CD4-positive, alpha-beta T cell (primary cell): Measurements from ENCODE around the gene MTHFR. TPM values are rescaled to one million over a fixed set of nuclear protein-coding genes. Genes with fewer than 3 reads are reported as not detected.

ENCODE experiments used
- ATAC-seq: fragments of 200-7000 bp; cut with Tn5 transposase; one replicate; pipeline ENCODE4 v1.10.0; 2022; ENCODE audit warnings: mild to moderate bottlenecking; ENCODE audit not compliant: poor library complexity
- CTCF ChIA-PET: fragments of 350-600 bp; sonication (Branson Sonifier 250); formaldehyde crosslinking; loops from one replicate; lab custom pipeline; 2021; ENCODE audit warnings: antibody characterized with exemption, inconsistent platforms; lab: Charles Lee
- POLR2A ChIA-PET: fragments of 350-600 bp; sonication (Branson Sonifier 250); formaldehyde crosslinking; loops from one replicate; lab custom pipeline; 2021; ENCODE audit warnings: antibody characterized with exemption, inconsistent platforms; lab: Charles Lee
- DNase-seq, 14 experiments: peaks; one replicate each; pipeline ENCODE4 v3.0.0-alpha.2; 2013 to 2020; ENCODE audit warnings: mixed read lengths in 2 of 14
- H3K27ac ChIP-seq, 2 donors: one replicate each; pipeline versions ENCODE4 v1.5.1 to v1.7.0; 2013; ENCODE audit warnings: low read length in 2 of 2, low read depth in 1 of 2, mild to moderate bottlenecking in 1 of 2
- H3K27me3 ChIP-seq, 2 experiments: 1 replicate in 1 of 2; 2 replicates in 1 of 2; pipeline versions ENCODE4 v1.6.1 to v1.7.0; 2013; ENCODE audit warnings: low read length in 2 of 2, control low read depth in 1 of 2, mild to moderate bottlenecking in 1 of 2, moderate library complexity in 1 of 2; ENCODE audit not compliant: insufficient read depth in 2 of 2, control insufficient read depth in 1 of 2
- H3K36me3 ChIP-seq: one replicate; pipeline ENCODE4 v1.6.1; 2013; ENCODE audit warnings: low read length, control low read depth; ENCODE audit not compliant: insufficient read depth
- H3K4me1 ChIP-seq: one replicate; pipeline ENCODE4 v1.6.1; 2013; ENCODE audit warnings: low read length, control low read depth; ENCODE audit not compliant: insufficient read depth
- H3K4me3 ChIP-seq: one replicate; pipeline ENCODE4 v1.5.1; 2013; ENCODE audit warnings: mild to moderate bottlenecking, low read length, moderate library complexity
- H3K9me3 ChIP-seq, 2 experiments: 1 replicate in 1 of 2; 2 replicates in 1 of 2; pipeline versions ENCODE4 v1.6.1 to v1.7.0; 2013; ENCODE audit warnings: low read length in 2 of 2, mild to moderate bottlenecking in 2 of 2, control low read depth in 1 of 2, moderate library complexity in 1 of 2; ENCODE audit not compliant: control insufficient read depth in 1 of 2, insufficient read depth in 1 of 2
- H3K27ac Mint-ChIP-seq: one replicate; pipeline ENCODE4 v1.8.0; 2020; ENCODE audit warnings: mixed read lengths
- H3K27me3 Mint-ChIP-seq: one replicate; pipeline ENCODE4 v1.8.0; 2021; ENCODE audit warnings: mixed read lengths
- H3K36me3 Mint-ChIP-seq: one replicate; pipeline ENCODE4 v1.8.0; 2021; ENCODE audit warnings: low read depth, mixed read lengths
- H3K4me1 Mint-ChIP-seq: one replicate; pipeline ENCODE4 v1.8.0; 2021; ENCODE audit warnings: low read depth, mixed read lengths
- H3K4me3 Mint-ChIP-seq: one replicate; pipeline ENCODE4 v1.8.0; 2020; ENCODE audit warnings: mild to moderate bottlenecking, mixed read lengths
- H3K9me3 Mint-ChIP-seq: one replicate; pipeline ENCODE4 v1.8.0; 2020; ENCODE audit warnings: mixed read lengths
- intact Hi-C, 2 experiments: fragments of 100-400 bp; cut with DNase I in 1 of 2; cut with micrococcal nuclease in 1 of 2; formaldehyde crosslinking; loops; one replicate each; pipeline versions ENCODE4 v1.15.1 to v1.9.0; 2023 to 2025; cut with DNase I, micrococcal nuclease
- total RNA-seq, 174 experiments: library from RNA in 2 of 174; stranded (reverse) in 2 of 174; gene quantifications; one replicate each; pipeline ENCODE4 v1.2.3 and lab custom pipeline; 2021 to 2026
- TF ChIP-seq, protein P1 (sequence below): fragments of 200-600 bp; IDR thresholded peaks from one replicate; pipeline ENCODE4 v1.8.0; 2022; ENCODE audit warnings: antibody characterized with exemption, mild to moderate bottlenecking

MTHFR gene
- total RNA-seq, 2 experiments from 2014 or later: 30.8 to 31.3 TPM

DNA sequence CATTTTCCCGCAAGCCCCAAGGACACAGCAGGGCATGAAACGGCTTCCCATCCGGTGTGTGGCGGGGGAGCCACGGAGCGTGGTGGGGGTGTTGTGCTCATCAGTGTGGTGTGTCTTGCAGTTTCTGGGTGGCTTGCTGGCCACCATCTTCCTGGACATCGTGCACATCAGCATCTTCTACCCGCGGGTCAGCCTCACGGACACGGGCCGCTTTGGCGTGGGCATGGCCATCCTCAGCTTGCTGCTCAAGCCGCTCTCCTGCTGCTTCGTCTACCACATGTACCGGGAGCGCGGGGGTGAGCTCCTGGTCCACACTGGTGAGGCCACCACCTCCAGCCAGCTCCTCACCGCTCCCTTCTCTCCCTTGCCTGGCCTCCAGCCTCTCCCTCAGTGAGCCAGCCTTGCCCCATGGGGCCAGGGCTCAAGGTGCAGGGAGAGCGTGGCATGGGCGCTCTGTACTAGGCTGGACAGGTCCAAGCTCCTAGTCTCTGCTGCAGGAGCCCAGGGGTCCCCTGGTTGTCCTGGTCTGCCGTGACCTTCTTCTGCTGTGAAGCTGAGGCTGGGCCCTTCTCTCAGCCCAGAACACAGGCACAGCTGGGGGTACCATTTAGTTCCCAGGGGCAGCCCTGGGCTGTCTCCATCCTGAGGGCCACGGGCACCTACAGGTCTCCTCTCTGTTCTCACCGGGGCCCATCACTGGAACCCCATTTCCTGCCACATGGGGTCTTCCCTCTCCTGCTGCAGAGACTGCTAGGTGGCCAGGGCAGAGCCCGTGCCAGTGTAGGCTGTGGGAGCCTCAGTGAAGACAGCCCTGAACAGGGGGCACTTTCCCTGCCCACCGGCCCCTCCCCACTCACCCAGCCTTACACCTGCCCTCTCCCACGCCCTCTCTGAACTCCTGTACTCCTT is 57.2 kb downstream of the MTHFR start:
- peak overlapping the region; percentile 24 for H3K27ac Mint-ChIP-seq

DNA sequence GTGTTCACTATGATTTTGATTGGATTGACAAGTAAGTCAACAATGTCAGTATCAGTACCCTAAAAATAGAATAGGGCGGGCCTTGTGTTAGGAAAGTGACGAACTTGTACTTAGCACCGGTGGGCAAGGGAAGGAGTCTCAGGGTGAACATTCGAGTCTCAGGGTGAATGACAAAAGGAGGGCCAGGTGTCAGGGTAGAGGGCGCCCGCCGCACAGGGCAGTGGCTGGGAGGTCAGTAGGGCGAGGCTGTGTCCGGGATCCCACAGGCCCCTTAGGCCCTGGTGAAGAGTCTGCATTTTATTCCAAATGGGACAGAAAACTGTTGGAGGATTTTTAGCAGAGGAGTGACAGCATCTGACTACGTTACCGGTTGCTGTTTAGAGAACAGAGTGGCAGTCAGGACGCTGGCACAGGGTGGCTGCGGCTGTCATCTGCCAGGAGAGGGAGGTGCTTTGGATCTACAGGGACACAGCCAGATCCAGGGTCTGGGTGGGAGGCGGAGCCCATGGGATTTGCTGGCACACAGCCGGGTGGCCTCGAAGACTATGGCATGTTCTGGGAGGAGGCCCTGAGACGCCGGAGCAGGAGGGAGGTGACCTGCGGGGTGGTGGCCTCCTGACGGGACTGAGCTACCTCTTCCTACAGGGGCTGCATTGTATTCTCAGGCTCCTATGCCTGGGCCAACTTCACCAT is 58.8 kb downstream of the MTHFR start:
- DNase-seq: no peak
- peaks cover 51% of the 10 kb centered on the region for H3K36me3 ChIP-seq
- no peaks in the 10 kb centered on the region for H3K27me3 ChIP-seq
- intact Hi-C loops: no loop called here
- H3K4me3 ChIP-seq: no peak overlapping the region
- ChIA-PET POLR2A (no interaction called here), CTCF (no interaction called here)
- no peaks in the 10 kb centered on the region for H3K9me3 ChIP-seq
- no peak overlapping the region for H3K27ac Mint-ChIP-seq
- TF ChIP-seq, protein P1, sequence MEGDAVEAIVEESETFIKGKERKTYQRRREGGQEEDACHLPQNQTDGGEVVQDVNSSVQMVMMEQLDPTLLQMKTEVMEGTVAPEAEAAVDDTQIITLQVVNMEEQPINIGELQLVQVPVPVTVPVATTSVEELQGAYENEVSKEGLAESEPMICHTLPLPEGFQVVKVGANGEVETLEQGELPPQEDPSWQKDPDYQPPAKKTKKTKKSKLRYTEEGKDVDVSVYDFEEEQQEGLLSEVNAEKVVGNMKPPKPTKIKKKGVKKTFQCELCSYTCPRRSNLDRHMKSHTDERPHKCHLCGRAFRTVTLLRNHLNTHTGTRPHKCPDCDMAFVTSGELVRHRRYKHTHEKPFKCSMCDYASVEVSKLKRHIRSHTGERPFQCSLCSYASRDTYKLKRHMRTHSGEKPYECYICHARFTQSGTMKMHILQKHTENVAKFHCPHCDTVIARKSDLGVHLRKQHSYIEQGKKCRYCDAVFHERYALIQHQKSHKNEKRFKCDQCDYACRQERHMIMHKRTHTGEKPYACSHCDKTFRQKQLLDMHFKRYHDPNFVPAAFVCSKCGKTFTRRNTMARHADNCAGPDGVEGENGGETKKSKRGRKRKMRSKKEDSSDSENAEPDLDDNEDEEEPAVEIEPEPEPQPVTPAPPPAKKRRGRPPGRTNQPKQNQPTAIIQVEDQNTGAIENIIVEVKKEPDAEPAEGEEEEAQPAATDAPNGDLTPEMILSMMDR: no peak
- H3K27me3 Mint-ChIP-seq: no peaks in the 10 kb centered on the region
- no peak for ATAC-seq
- no peaks in the 10 kb centered on the region for H3K9me3 Mint-ChIP-seq
- H3K36me3 Mint-ChIP-seq: peaks cover 36% of the 10 kb centered on the region
- H3K4me1 ChIP-seq: peaks cover 20% of the 10 kb centered on the region
- peaks cover 18% of the 10 kb centered on the region for H3K4me1 Mint-ChIP-seq
- no peak overlapping the region for H3K27ac ChIP-seq
- H3K4me3 Mint-ChIP-seq: no peak overlapping the region

More for the DNA sequence above, 57.2 kb downstream of the MTHFR start:
- ATAC-seq (peak; percentile 32), DNase-seq (no peak)
- Histone ChIP-seq H3K4me3 (no peak overlapping the region), H3K27ac (no peak overlapping the region), H3K4me1 (peaks cover 14% of the 10 kb centered on the region), H3K9me3 (no peaks in the 10 kb centered on the region), H3K36me3 (peaks cover 51% of the 10 kb centered on the region), H3K27me3 (no peaks in the 10 kb centered on the region)
- intact Hi-C loops: loop anchor here (1.0 to 2.0 kb wide), 4 partner anchors 28 to 98 kb away; partner anchors contain the start of gene FBXO6 (in 1 of the 2)
- Mint-ChIP-seq H3K9me3 (no peaks in the 10 kb centered on the region), H3K4me3 (no peak overlapping the region), H3K4me1 (peaks cover 7% of the 10 kb centered on the region), H3K27me3 (no peaks in the 10 kb centered on the region), H3K36me3 (peaks cover 36% of the 10 kb centered on the region)
- POLR2A ChIA-PET: interaction anchor here (1.5 to 1.8 kb wide), 3 partner anchors 18 to 84 kb away, joined by 3 to 10 read pairs (median 5); no protein-coding TSS in a partner anchor
- CTCF ChIA-PET: interaction anchor here (0.5 to 1.5 kb wide), 5 partner anchors 10 to 85 kb away, joined by 3 to 6 read pairs (median 4); partner anchors contain the start of gene FBXO6
- TF ChIP-seq, protein P1: no peak

DNA sequence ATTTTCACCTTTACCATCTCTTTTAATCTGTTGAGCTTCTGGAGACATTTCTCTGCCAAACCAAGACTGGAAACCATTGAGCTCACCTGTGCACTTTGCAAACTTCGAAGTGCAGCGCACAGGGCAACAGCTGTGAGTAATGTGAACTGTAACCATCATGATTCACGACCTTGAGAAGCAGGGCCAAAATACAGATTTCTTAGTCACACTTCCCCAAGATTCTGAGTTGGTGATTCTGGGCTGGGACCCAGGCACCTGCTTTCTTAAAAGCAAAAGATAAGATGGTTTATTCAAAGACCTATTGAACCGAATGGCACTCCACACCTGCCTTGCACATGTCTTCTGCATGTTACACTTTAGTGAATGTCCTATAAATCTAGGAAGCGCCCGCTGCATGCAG is 59.7 kb downstream of the MTHFR start:
- DNase-seq (no peak), ATAC-seq (no peak)
- Histone ChIP-seq H3K4me1 (peaks cover 29% of the 10 kb centered on the region), H3K9me3 (no peaks in the 10 kb centered on the region), H3K27ac (no peak overlapping the region), H3K4me3 (no peak overlapping the region), H3K27me3 (no peaks in the 10 kb centered on the region), H3K36me3 (peaks cover 51% of the 10 kb centered on the region)
- ChIA-PET CTCF (no interaction called here), POLR2A (no interaction called here)
- TF ChIP-seq, protein P1: no peak
- intact Hi-C loops: no loop called here
- peaks cover 36% of the 10 kb centered on the region for H3K36me3 Mint-ChIP-seq
- no peak overlapping the region for H3K4me3 Mint-ChIP-seq
- no peaks in the 10 kb centered on the region for H3K9me3 Mint-ChIP-seq
- H3K27ac Mint-ChIP-seq: no peak overlapping the region
- no peaks in the 10 kb centered on the region for H3K27me3 Mint-ChIP-seq
- peaks cover 27% of the 10 kb centered on the region for H3K4me1 Mint-ChIP-seq
